OCI-LY1 (cell line): ENCODE measurements around the gene ADAMTS17.

Experiments
- CTCF ChIP-seq: fragments of 200-600 bp; sonication (generic), shearing (Covaris generic); IDR thresholded peaks from 2 replicates; pipeline ENCODE4 v1.5.1; 2017; ENCODE audit warnings: mild to moderate bottlenecking, antibody characterized with exemption, low read length, moderate library complexity, mixed read lengths
- EZH2 ChIP-seq: fragments of 200-600 bp; sonication (generic), shearing (Covaris generic); IDR thresholded peaks from 2 replicates; pipeline ENCODE4 v1.8.0; 2017; ENCODE audit warnings: borderline replicate concordance, mixed run types, mild to moderate bottlenecking, antibody characterized with exemption, low read length, moderate library complexity, mixed read lengths

DNA sequence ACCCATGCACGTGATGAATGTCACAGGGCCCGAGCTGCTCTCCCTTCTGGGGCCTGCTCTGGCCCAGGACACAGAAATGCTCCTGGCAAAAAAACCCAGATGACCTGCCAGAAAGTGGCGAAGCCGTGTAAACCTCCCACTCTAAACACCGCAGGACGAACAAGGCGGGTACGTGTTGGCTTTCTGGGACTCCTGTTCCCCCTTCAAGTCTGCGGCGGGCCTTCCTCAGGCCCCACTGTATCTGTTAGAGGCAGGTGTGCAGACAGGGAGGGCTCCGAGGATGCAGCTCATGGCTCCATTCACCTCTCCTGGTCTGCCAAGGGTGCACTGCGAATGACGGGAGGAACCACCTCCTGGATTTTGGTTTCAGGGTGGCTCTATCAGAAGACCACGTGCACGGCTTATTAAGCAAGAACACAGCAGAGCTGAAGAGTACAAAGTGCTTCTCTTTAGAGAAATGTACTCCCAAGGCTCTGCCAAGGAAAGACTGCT lies 173.8 kb downstream of the ADAMTS17 start:
- TF ChIP-seq CTCF, result no peak
- TF ChIP-seq EZH2, result no peak
